GM12878 (cell line): ENCODE measurements around the gene ATP8A1. TPM values are rescaled to one million over a fixed set of nuclear protein-coding genes. Genes with fewer than 3 reads are reported as not detected.

Experiments used
- ASH2L ChIP-seq: fragments of 300-600, 200-600 bp; sonication (generic); IDR thresholded peaks from 2 replicates; pipeline ENCODE4 v1.6.1; 2017; ENCODE audit warnings: low read depth, mild to moderate bottlenecking, borderline replicate concordance
- GATAD2B ChIP-seq: fragments of 450-650 bp; conservative IDR thresholded peaks from 2 replicates; pipeline ENCODE4 v1.6.1; 2017; ENCODE audit warnings: low read depth, mild to moderate bottlenecking, moderate library complexity
- IRF4 ChIP-seq: IDR thresholded peaks from 2 replicates; pipeline ENCODE4 v1.6.1; 2011; ENCODE audit warnings: low read depth, low read length
- NFYB ChIP-seq: IDR thresholded peaks from 2 replicates; pipeline ENCODE4 v1.6.1; 2011; ENCODE audit warnings: low read depth, mild to moderate bottlenecking, low read length, improper control_type of control experiment, moderate library complexity; ENCODE audit not compliant: insufficient read depth
- POLR2AphosphoS5 ChIP-seq: IDR thresholded peaks from 2 replicates; pipeline ENCODE4 v1.6.1; 2011; ENCODE audit warnings: mild to moderate bottlenecking, low read length, inconsistent platforms
- RAD21 ChIP-seq: IDR thresholded peaks from 2 replicates; pipeline ENCODE4 v1.6.1; 2011; ENCODE audit warnings: mild to moderate bottlenecking, low read depth, low read length, moderate library complexity; ENCODE audit not compliant: insufficient read depth
- RFX5 ChIP-seq: IDR thresholded peaks from 2 replicates; pipeline ENCODE4 v1.6.1; 2011; ENCODE audit warnings: low read depth, low read length, improper control_type of control experiment
- SMAD5 ChIP-seq: IDR thresholded peaks from 2 replicates; pipeline ENCODE4 v1.6.1; 2016; ENCODE audit warnings: antibody characterized with exemption, low read depth
- STAT3 ChIP-seq: IDR thresholded peaks from 2 replicates; pipeline ENCODE4 v1.6.1; 2011; ENCODE audit warnings: low read depth, low read length, improper control_type of control experiment
- polyA plus RNA-seq, 11 experiments: library from polyadenylated mRNA; depleted of rRNA in 4 of 11; unstranded in 6 of 11; stranded (reverse) in 5 of 11; fragments of >200 nt; fragmentation: Nextera tagmentation in 4 of 11; fragmentation: Illumina TruSeq in 1 of 11; extraction: Ambion mirVana in 4 of 11; extraction: Trizol in 1 of 11; gene quantifications; 1 replicate in 1 of 11; 2 replicates in 10 of 11; pipeline versions ENCODE4 v1.2.1 to v1.2.3, GENCODE V29; 2011 to 2016; ENCODE audit warnings: inconsistent platforms in 2 of 11, missing spikeins in 2 of 11, low read depth in 1 of 11
- total RNA-seq, 4 experiments: library from RNA; depleted of rRNA in 3 of 4; stranded (reverse); fragments of >200 nt in 3 of 4; fragmentation: Illumina TruSeq in 1 of 4; extraction: Trizol in 1 of 4; gene quantifications; 2 replicates each; pipeline versions ENCODE4 v1.2.1 to v1.2.3, GENCODE V29; 2013 to 2021
- TF ChIP-seq, protein P1 (sequence below): fragments of 450-650 bp; formaldehyde crosslinking; IDR thresholded peaks from 2 replicates; pipeline ENCODE4 v1.4.0; 2022; ENCODE audit warnings: mild to moderate bottlenecking, moderate library complexity
- TF ChIP-seq, protein P2 (sequence below): fragments of 450-650 bp; formaldehyde crosslinking; IDR thresholded peaks from 2 replicates; pipeline ENCODE4 v1.5.0; 2022; ENCODE audit warnings: mild to moderate bottlenecking, missing genetic modification characterization
- TF ChIP-seq, protein P3 (sequence below): fragments of 450-650 bp; IDR thresholded peaks from 2 replicates; pipeline ENCODE4 v1.6.1; 2017; ENCODE audit warnings: borderline replicate concordance

Gene ATP8A1
- total and polyA plus RNA-seq, 10 of the 15 experiments (the other 5 are each of a cell fraction or from before 2014, with no cell fraction given): 9.0 to 116 (median 37.3) TPM

DNA sequence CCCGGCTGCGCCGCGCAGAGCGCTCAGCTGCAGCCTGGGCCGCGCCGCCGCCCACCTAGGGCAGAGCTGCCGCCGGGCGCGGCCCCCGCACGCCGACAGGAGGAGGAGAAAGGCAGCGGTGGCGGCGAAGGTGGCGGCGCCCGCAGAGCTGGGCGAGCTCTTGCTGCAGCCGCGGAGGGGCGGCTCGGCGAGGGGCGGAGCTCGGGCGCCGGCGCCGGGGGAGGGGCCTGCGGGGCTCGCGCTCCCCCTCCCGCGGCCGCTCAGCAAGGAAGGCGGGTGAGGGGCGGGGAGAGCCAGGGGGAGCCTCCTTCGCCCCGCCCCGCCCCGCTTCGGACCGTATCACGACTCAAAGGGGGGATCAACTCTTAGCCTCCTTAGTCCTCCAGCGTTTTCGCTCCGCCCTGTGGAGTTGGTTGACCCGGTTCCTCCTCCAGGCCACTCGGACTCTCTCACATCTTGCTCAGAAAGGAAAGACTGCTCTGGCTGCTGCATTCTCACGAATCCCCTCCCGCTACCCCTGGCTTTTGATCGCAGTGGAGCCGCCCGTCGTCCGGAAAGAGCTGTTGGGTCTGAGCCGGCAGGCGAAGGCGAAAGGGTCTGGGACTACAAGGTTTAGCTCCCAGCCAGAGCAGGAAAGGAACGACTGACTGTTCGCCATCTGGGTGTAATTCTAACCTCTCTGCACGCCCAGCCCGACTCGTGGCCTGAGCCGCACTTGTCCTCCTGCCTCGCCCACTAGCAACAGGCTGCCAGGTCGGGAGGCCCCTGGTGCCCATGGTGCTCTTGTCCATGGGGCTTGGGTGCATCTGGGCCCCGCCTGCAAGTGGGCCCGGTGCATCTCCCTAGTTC lies at the start of gene ATP8A1 (continued):
- TF ChIP-seq, protein P1, sequence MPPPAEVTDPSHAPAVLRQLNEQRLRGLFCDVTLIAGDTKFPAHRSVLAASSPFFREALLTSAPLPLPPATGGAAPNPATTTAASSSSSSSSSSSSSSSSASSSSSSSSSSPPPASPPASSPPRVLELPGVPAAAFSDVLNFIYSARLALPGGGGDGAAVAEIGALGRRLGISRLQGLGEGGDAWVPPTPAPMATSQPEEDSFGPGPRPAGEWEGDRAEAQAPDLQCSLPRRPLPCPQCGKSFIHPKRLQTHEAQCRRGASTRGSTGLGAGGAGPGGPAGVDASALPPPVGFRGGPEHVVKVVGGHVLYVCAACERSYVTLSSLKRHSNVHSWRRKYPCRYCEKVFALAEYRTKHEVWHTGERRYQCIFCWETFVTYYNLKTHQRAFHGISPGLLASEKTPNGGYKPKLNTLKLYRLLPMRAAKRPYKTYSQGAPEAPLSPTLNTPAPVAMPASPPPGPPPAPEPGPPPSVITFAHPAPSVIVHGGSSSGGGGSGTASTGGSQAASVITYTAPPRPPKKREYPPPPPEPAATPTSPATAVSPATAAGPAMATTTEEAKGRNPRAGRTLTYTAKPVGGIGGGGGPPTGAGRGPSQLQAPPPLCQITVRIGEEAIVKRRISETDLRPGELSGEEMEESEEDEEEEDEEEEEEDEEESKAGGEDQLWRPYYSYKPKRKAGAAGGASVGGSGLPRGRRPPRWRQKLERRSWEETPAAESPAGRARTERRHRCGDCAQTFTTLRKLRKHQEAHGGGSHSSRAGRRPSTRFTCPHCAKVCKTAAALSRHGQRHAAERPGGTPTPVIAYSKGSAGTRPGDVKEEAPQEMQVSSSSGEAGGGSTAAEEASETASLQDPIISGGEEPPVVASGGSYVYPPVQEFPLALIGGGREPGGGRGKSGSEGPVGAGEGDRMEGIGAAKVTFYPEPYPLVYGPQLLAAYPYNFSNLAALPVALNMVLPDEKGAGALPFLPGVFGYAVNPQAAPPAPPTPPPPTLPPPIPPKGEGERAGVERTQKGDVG (CRISPR knock-in tag): no peak
- TF ChIP-seq RFX5: peak; percentile 10; the same call in 1 of the 2 replicates
- no peak for TF ChIP-seq STAT3
- TF ChIP-seq, protein P2, sequence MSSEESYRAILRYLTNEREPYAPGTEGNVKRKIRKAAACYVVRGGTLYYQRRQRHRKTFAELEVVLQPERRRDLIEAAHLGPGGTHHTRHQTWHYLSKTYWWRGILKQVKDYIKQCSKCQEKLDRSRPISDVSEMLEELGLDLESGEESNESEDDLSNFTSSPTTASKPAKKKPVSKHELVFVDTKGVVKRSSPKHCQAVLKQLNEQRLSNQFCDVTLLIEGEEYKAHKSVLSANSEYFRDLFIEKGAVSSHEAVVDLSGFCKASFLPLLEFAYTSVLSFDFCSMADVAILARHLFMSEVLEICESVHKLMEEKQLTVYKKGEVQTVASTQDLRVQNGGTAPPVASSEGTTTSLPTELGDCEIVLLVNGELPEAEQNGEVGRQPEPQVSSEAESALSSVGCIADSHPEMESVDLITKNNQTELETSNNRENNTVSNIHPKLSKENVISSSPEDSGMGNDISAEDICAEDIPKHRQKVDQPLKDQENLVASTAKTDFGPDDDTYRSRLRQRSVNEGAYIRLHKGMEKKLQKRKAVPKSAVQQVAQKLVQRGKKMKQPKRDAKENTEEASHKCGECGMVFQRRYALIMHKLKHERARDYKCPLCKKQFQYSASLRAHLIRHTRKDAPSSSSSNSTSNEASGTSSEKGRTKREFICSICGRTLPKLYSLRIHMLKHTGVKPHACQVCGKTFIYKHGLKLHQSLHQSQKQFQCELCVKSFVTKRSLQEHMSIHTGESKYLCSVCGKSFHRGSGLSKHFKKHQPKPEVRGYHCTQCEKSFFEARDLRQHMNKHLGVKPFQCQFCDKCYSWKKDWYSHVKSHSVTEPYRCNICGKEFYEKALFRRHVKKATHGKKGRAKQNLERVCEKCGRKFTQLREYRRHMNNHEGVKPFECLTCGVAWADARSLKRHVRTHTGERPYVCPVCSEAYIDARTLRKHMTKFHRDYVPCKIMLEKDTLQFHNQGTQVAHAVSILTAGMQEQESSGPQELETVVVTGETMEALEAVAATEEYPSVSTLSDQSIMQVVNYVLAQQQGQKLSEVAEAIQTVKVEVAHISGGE (CRISPR knock-in tag): no peak
- TF ChIP-seq, protein P3, sequence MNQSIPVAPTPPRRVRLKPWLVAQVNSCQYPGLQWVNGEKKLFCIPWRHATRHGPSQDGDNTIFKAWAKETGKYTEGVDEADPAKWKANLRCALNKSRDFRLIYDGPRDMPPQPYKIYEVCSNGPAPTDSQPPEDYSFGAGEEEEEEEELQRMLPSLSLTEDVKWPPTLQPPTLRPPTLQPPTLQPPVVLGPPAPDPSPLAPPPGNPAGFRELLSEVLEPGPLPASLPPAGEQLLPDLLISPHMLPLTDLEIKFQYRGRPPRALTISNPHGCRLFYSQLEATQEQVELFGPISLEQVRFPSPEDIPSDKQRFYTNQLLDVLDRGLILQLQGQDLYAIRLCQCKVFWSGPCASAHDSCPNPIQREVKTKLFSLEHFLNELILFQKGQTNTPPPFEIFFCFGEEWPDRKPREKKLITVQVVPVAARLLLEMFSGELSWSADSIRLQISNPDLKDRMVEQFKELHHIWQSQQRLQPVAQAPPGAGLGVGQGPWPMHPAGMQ: no peak
- TF ChIP-seq POLR2AphosphoS5: peak; percentile 95
- TF ChIP-seq SMAD5: peak; percentile 93
- TF ChIP-seq RAD21: no peak
- TF ChIP-seq ASH2L: peak; percentile 57; the same call in 1 of the 2 replicates
- TF ChIP-seq IRF4: 0 out of 2 replicates have a peak, but pooled peaks have one; percentile 31
- 0 out of 2 replicates have a peak, but pooled peaks have one; percentile 10 for TF ChIP-seq NFYB
- TF ChIP-seq GATAD2B: peak; percentile 75
